IPS DF 4.7 (cell line): Measurements from ENCODE around the gene SLC30A1.
"Not testable (repeated sequence)": the region's sequence is repeated elsewhere in the genome, so short reads cannot be mapped to it uniquely, and the experiment has no call there.

Experiments
- DNase-seq: peaks from one replicate; pipeline ENCODE4 v3.0.0-alpha.2; 2013; ENCODE audit warnings: low spot score; ENCODE audit errors: extremely low read depth

SLC30A1 gene

DNA sequence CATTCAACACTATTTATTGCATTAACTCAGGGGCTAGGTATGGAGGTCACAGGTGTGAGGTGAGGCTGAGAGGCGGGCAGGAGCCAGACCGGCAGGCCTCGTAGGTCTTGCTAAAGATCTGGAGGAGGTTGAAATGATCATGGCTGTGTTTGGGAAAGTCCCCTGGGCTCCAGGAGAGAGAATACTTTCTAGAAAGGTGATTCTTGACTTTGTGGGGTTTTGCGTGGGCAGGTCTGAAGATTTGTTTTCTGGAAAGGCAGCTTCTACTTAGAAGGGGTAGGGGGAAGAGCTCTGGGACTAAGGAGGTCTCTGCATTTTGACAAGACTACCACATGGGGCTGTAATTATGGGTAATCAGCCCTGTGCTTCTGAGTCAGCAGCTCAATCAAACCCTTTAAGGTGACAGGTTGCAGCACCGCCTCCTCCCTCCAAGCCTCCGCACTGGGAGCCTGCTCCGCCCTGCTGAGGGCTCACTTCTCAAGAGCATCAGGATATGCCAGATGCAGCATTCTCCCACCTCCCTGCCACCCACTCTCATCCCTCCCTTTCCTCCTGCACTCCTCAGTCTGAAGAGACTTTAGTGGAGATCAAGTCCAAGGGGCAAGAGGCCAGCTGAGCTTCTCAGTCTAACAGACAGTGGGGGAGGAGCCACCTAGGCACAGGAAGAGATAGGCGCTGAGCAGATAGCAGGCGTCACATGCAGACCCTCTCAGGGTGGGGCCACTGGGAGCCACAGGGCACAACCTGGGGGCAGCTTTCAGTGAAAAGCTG is 30.5 kb downstream of the SLC30A1 start:
- no peak for DNase-seq

- DNase-seq = no peak
These were observed 31.3 kb downstream of the SLC30A1 start for GRCh38 chr1:211547710-211548109.

DNA sequence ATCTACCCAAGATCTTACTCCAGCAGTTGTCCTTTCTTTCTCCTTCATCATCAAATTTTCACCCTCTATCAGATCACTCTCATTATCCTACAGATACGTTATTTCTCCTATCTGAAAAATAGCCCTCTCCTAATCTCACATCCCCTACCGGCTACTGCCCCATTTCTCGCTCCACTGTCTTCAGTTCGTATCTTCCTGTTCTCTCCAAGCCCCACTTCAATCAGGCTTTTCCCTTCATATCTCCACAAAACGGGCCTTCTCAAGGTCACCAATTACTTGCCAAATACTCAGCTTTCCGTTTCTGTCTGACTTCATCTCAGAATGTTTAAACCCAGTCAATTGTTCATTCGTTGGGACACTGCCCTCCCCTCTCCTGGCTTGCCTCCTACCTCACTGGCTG is 32.4 kb downstream of the SLC30A1 start:
- no peak for DNase-seq

DNA sequence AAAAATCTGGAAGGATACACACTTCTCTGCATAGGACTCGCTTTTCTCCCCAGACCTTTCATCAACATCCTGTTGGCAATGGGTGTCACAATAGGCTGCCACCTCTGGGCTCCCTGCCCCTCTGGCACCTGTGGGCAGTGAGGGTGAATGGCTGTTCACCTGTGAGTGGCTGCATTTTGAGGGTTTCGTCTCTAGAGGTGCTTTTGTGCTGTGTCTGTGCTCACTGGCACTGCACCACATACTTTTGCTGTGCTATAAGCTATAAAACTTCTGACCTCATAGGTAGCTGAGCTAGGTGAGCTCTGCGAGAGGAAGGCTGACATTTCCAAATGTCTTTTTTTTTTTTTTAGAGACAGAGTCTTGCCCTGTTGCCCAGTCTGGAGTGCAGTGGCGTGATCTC is 35.9 kb downstream of the SLC30A1 start:
- no peak for DNase-seq

- no peak for DNase-seq
These were observed 37.1 kb downstream of the SLC30A1 start for GRCh38 chr1:211541720-211542477.

DNA sequence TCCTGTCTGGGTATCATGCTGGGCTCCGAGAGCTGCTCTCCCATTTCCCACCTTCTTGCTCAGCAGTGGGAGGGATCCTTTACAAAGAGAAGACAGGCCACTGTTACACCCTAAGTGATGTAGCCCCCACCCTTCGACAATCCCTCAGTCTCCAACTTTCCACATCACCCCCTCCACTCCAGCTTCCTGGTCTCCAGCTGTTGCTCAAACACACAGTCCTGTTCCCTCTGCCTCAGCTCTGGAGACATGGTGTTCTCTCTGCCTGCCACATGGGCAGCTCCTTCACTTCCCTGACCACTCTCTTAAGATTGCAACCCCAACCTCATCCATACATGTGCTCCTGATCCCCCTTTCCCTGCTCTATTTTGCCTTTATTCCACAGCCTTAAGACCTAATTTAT is 37.7 kb downstream of the SLC30A1 start:
- DNase-seq = no peak

DNA sequence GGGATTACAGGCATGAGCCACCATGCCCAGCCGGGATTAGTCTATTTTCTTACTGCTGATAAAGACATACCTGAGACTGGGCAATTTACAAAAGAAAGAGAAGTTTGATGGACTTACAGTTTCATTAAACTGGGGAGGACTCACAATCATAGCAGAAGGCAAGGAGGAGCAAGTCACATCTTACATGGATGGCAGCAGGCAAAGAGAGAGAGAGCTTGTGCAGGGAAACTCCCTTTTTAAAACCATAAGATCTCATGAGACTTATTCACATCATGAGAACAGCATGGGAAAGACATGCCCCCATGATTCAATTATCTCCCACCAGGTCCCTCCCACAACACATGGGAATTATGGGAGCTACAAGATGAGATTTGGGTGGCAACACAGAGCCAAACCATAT is 38.1 kb downstream of the SLC30A1 start:
- DNase-seq = not testable (repeated sequence)

DNA sequence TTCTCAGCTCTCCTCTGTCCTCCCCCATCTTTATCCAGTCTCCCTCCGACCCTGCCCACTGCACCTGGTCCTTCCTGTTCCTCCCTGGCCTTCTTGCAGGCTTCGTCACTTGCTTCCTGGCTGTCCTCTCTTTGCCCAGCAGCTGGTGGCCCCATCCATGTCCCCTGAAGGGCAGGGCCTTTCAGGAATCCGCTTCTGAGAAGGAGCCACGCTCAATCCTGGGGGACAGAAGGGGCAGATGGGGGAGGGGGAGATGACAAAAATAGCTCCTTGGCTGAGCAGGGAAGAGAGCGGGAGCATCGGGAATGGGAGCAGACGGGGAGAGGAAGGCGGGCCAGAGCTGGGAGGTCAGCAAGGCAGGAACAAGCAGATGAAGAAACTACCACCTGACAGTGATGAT is 40.7 kb downstream of the SLC30A1 start:
- DNase-seq = no peak

GRCh38 chr1:211537253-211537652 is 41.7 kb downstream of the SLC30A1 start:
- DNase-seq = no peak

DNA sequence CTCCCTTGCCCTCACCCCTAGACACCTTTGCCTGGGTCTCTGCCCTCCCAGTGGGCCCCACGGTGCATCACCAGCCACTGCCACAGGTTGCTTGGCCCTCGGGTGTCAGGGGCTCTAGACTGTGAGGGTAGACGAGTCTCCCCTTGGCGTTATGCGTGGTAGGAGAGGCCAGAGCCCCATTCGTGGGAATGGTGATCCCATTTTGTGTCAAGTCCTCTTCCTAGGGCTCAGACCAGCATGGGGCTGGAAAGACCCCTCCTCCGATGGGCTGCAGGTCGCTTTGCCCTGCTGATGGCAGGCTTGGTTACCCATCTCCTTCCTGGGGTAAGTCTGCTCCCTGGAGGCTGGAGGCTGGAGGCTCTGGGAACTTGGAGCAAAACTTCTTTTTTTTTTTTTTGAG is 42.4 kb downstream of the SLC30A1 start:
- no peak for DNase-seq

GRCh38 chr1:211535346-211535745 is 43.6 kb downstream of the SLC30A1 start:
- no peak for DNase-seq

DNA sequence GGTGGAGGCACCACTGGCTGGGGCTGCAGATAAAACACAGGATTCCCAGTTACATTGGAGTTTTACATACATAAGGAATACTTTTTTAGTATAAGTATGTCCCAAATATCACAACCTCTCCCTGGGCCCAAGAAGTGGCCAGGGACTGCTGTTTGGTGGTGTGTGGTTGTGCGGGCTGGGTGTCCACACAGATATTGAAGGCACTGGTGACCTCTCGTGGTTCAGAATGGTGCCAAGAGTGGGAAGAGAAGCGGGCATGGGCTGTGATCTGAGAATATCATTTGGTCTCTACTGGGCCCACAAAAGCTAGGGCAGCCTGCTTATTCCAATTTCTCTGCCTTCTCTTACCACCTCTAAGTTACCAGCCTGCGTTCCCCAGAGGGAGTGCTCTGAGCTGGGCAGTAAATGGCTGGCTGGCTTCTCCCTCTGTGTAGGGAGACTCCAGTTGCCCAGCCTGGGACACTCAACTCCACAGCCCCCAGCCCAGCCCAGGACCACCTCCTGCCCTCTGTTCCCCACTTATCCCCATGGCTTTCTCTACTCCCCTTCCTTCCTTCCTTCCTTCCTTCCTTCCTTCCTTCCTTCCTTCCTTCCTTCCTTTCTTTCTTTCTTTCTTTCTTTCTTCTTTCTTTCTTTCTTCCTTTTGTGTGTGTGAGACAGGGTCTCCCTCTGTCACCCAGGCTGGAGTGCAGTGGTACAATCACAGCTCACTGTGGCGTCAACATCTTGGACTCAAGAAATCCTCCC is 44.2 kb downstream of the SLC30A1 start:
- DNase-seq = no peak

DNA sequence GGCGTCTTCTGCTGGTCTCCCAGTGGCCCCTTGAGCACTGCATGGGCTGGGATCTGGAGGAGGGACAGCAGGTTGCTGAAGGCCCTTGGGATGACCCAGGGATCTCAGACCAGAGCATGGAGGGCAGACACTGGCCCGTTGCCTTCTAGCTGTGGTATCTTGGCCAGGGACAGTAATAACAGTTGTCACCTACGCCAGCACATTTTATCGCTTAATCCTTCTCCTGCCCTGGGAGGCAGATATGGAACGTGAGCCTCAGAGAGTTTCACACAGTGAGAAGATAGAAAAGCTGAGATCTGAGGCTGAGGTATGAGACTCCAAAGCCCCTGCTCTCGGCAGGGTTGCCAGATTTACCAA is 46.9 kb downstream of the SLC30A1 start:
- DNase-seq = no peak

DNA sequence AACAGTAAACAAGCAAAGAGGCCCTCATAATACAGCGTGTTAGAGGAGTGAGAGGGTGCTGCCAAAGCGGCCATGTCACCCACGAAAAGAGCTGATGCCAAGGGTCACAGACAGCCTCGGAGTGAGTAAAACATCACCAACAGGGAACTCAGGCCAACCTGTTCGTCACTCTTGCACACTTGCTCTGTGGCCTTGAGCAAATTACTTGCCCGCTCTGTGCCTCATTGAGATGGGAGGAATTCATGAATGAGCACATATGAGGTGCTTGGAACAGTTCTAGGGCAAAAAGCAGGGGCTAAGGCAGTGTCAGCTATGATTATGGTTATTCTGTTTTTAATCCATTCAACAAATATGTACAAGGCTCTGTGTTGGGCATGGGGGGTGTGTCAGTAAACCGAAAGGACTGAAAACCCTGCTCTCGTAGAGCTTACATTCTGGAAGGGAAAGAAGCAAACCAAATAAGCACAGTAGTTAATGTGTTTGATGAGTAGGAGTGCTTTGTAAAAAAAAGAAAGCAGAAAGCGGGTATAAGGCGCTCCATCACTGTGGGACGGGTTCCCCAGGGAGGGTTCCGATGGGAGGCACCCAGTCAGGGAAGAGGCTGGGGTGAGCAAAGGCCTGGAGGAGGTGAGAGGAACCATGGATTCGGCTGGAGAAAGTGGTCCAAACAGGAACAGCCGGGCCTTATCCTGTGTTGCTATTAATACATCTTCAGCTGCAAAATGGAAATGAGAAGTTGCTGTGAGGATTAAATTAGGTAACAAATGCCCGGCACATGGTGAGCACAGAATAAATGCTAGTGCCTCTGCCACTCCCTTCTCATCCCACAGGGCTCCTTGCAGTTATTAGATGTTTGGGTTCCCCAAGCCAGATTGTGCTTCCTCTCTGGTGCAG is 47.5 kb downstream of the SLC30A1 start:
- DNase-seq = no peak

DNA sequence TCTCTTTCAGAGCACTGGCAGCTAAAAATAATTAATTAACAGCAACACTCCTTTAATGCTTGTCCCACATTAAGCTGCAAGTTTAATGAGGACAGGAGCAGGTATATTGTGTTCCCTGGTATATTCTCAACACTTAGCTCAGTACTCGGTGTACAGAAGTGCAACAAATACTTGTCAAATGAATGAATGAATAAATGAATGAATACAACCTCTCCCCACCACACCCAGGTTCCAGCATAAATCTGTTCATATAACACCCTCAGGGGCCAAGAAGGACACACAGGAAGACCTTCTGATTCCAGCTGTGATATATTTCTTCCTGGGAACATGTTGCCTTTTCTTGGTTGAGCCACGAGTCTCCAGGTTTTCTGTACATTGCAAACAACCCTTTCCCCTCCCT is 48.9 kb downstream of the SLC30A1 start:
- no peak for DNase-seq

DNA sequence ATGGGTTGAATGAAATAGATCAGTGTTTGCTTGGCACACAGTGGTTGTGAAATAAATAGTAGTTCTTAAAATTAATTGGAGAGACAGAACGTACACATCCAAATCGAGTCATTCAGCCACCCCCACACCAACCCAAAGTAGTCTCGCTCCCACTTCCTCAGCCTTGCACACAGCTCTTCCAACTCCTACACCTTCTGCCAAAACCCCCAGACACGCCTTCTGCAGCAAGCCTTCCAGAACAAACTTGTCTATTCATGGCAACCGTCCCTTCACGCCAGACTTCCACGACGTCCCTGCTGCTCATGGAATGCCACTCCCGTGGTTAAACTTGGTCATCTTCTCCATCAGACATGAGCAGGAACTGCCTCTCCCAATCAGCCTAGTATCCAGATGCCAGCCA is 49.5 kb downstream of the SLC30A1 start:
- no peak for DNase-seq

GRCh38 chr1:211529011-211529410 is 50.0 kb downstream of the SLC30A1 start:
- no peak for DNase-seq

DNA sequence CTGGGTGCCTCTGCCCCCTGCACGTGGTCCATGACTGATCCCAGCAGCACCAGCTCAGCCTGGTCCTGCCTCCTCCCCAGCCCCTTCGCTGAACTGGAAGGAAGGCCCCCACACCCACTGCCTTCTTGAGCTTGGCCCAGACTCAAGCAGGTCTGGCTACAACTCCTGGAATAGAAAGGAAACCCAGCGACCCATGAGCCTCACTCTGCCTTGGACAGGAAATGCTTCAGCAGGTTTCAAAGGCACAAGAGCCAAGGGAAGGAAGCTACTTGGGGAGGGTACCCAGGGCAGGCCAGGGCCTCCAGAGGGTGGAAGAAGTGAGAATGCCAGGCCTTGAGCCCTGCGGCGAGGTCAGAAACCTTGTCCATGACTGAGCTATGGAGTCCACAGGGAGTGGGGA is 51.1 kb downstream of the SLC30A1 start:
- no peak for DNase-seq

DNA sequence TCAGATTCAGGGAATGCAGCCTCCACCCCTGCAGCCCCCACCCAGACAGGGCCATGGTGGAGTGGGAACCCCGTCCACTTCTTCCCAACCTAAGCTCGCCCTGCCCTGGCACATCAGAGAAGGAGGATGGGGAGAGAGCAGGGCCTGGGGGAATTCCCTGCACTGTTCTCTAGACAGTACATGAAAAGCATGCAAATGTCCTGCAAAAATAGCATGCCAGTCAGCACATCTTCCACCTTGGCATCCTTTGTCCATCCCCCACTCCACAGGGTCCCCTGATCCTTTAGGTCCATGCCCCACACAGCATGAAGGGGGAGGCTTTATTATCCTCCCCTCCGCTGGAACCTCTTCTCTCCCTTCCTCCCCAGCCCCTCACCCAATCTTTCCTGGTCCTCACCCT is 52.0 kb downstream of the SLC30A1 start:
- no peak for DNase-seq

DNA sequence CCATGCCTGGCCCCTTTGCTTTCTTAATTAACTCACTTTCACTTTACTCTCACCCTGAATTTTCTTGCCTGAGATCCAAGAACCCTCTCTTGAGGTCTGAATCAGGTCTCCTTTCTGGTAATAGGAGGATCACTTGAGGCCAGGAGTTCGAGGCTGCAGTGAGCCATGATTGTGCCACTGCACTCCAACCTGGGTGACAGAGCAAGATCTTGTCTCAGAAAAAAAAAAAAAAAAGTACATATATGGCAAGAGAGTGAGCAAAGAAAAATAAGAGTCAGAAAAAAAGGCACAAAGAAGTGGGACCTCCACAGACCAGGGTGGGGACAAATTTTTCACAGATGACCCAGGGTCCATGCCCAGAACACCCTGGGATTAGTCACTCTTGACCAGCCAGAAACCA is 52.9 kb downstream of the SLC30A1 start:
- no peak for DNase-seq

DNA sequence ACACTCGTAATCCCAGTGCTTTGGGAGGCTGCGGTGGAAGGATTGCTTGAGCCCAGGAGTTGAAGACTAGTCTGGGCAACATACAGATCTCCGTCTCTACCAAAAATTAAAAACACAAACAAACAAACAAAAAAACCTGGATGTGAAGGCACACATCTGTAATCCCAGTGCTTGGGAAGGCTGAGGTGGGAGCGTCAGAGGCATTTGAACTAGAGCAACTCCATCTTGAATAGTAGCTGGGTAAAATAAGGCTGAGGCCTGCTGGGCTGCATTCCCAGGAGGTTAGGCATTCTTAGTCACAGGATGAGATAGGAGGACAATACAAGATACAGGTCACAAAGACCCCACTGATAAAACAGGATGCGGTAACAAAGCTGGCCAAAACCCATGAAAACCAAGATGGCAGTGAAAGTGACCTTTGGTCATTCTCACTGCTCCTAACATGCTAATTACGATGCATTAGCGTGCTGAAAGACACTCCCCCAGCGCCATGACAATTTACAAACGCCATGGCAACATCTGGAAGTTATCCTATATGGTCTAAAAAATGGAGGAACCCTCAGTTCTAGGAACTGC is 53.8 kb downstream of the SLC30A1 start:
- no peak for DNase-seq
